ENCODE results near the gene KCNA5. TPM values are rescaled to one million over a fixed set of nuclear protein-coding genes. Genes with fewer than 3 reads are reported as not detected.

KCNA5 gene
- total RNA-seq, 1 donor from 2014 or later, result not detected

GRCh38 chr12:5072311-5072710 is 28.6 kb downstream of the KCNA5 start:
- H3K27me3 Mint-ChIP-seq (ENCODE audit: unreplicated experiment), result peaks cover 33% of the 10 kb centered on the region
- no peaks in the 10 kb centered on the region for H3K36me3 Mint-ChIP-seq (ENCODE audit: unreplicated experiment)
- DNase-seq (ENCODE audit: extremely low spot score, unreplicated experiment), result no peak
- no peaks in the 10 kb centered on the region for H3K9me3 Mint-ChIP-seq (ENCODE audit: unreplicated experiment)
- H3K27ac Mint-ChIP-seq (ENCODE audit: unreplicated experiment), result no peak overlapping the region
- no peaks in the 10 kb centered on the region for H3K4me1 Mint-ChIP-seq (ENCODE audit: unreplicated experiment)
- H3K4me3 Mint-ChIP-seq (ENCODE audit: unreplicated experiment), result no peak overlapping the region
- no peak for TF ChIP-seq CTCF (IDR thresholded peaks at IDR 0.05)

- Mint-ChIP-seq H3K36me3 (ENCODE audit: unreplicated experiment) (no peaks in the 10 kb centered on the region), H3K9me3 (ENCODE audit: unreplicated experiment) (no peaks in the 10 kb centered on the region), H3K4me3 (ENCODE audit: unreplicated experiment) (no peak overlapping the region), H3K27me3 (ENCODE audit: unreplicated experiment) (peaks cover 31% of the 10 kb centered on the region), H3K27ac (ENCODE audit: unreplicated experiment) (no peak overlapping the region), H3K4me1 (ENCODE audit: unreplicated experiment) (no peaks in the 10 kb centered on the region)
- TF ChIP-seq CTCF (IDR thresholded peaks at IDR 0.05), result no peak
- no peak for DNase-seq (ENCODE audit: extremely low spot score, unreplicated experiment)
These were observed 29.4 kb downstream of the KCNA5 start for GRCh38 chr12:5073054-5073453.

- Mint-ChIP-seq H3K27me3 (ENCODE audit: unreplicated experiment) (peaks cover 30% of the 10 kb centered on the region), H3K9me3 (ENCODE audit: unreplicated experiment) (no peaks in the 10 kb centered on the region), H3K27ac (ENCODE audit: unreplicated experiment) (no peak overlapping the region), H3K36me3 (ENCODE audit: unreplicated experiment) (no peaks in the 10 kb centered on the region), H3K4me3 (ENCODE audit: unreplicated experiment) (no peak overlapping the region), H3K4me1 (ENCODE audit: unreplicated experiment) (peaks cover 1% of the 10 kb centered on the region)
- TF ChIP-seq CTCF (IDR thresholded peaks at IDR 0.05), result peak; percentile 9
- no peak for DNase-seq (ENCODE audit: extremely low spot score, unreplicated experiment)
These were observed 30.2 kb downstream of the KCNA5 start for GRCh38 chr12:5073853-5074252.

- Mint-ChIP-seq H3K4me3 (ENCODE audit: unreplicated experiment) (no peak overlapping the region), H3K27ac (ENCODE audit: unreplicated experiment) (no peak overlapping the region), H3K9me3 (ENCODE audit: unreplicated experiment) (no peaks in the 10 kb centered on the region), H3K4me1 (ENCODE audit: unreplicated experiment) (peaks cover 1% of the 10 kb centered on the region), H3K36me3 (ENCODE audit: unreplicated experiment) (no peaks in the 10 kb centered on the region), H3K27me3 (ENCODE audit: unreplicated experiment) (peaks cover 30% of the 10 kb centered on the region)
- no peak for TF ChIP-seq CTCF (IDR thresholded peaks at IDR 0.05)
- no peak for DNase-seq (ENCODE audit: extremely low spot score, unreplicated experiment)
These were observed 33.1 kb downstream of the KCNA5 start for GRCh38 chr12:5076761-5077160.

- TF ChIP-seq CTCF (IDR thresholded peaks at IDR 0.05), result no peak
- Mint-ChIP-seq H3K4me1 (ENCODE audit: unreplicated experiment) (peaks cover 1% of the 10 kb centered on the region), H3K27me3 (ENCODE audit: unreplicated experiment) (peaks cover 36% of the 10 kb centered on the region), H3K36me3 (ENCODE audit: unreplicated experiment) (no peaks in the 10 kb centered on the region), H3K27ac (ENCODE audit: unreplicated experiment) (no peak overlapping the region), H3K9me3 (ENCODE audit: unreplicated experiment) (no peaks in the 10 kb centered on the region), H3K4me3 (ENCODE audit: unreplicated experiment) (no peak overlapping the region)
- DNase-seq (ENCODE audit: extremely low spot score, unreplicated experiment), result no peak
These were observed 34.7 kb downstream of the KCNA5 start for GRCh38 chr12:5078423-5078822.

Data from osteocyte (in vitro differentiated cells).